SK-N-SH (cell line): ENCODE results near the gene HAGHL. TPM values are rescaled to one million over a fixed set of nuclear protein-coding genes. Genes with fewer than 3 reads are reported as not detected.

Experiments
- CTCF ChIA-PET: fragments of 300-600, 350-600 bp; formaldehyde crosslinking; extraction: SDS; loops from one replicate; lab custom pipeline; 2021; lab: Yijun Ruan, JAX
- POLR2A ChIA-PET: fragments of 350-600 bp; sonication (Branson Sonifier 250); formaldehyde crosslinking; extraction: SDS; loops from one replicate; lab custom pipeline; 2020; ENCODE audit warnings: antibody characterized with exemption, inconsistent platforms; lab: Yijun Ruan, JAX
- DNase-seq: peaks from one replicate; pipeline ENCODE4 v3.0.0; 2012
- H2AFZ ChIP-seq: fragments of 200-600 bp; sonication (generic); 2 replicates; pipeline ENCODE4 v1.8.1; 2016; ENCODE audit warnings: antibody characterized with exemption, mild to moderate bottlenecking, low read depth
- H3F3A ChIP-seq: fragments of 200-600 bp; sonication (generic); replicated peaks from 2 replicates; pipeline ENCODE3; 2016; ENCODE audit warnings: antibody characterized with exemption, mild to moderate bottlenecking; ENCODE audit not compliant: insufficient read depth
- H3K27ac ChIP-seq, 2 experiments: fragments of 200-500 bp in 1 of 2; fragments of 200-600 bp in 1 of 2; sonication (Bioruptor generic) in 1 of 2; sonication (generic), shearing (Covaris generic) in 1 of 2; 2 replicates each; pipeline versions ENCODE4 v1.5.1 to v1.6.1; 2014 to 2016; ENCODE audit warnings: low read depth in 2 of 2, inconsistent platforms in 1 of 2, low read length in 1 of 2, mild to moderate bottlenecking in 1 of 2, mixed read lengths in 1 of 2
- H3K27me3 ChIP-seq: fragments of 200-600 bp; sonication (generic), shearing (Covaris generic); 2 replicates; pipeline ENCODE4 v1.6.1; 2016; ENCODE audit warnings: mixed run types; ENCODE audit not compliant: insufficient read depth
- H3K36me3 ChIP-seq, 2 experiments: fragments of 200-500 bp in 1 of 2; fragments of 200-600 bp in 1 of 2; sonication (Bioruptor generic) in 1 of 2; sonication (generic) in 1 of 2; replicated peaks in 1 of 2; 2 replicates each; pipeline versions ENCODE3 to v1.5.1; 2014 to 2016; ENCODE audit warnings: low read length in 1 of 2, mild to moderate bottlenecking in 1 of 2; ENCODE audit not compliant: insufficient read depth in 2 of 2, control insufficient read depth in 1 of 2
- H3K4me1 ChIP-seq, 2 experiments: fragments of 200-500 bp in 1 of 2; fragments of 200-600 bp in 1 of 2; sonication (Bioruptor generic) in 1 of 2; sonication (generic), shearing (Covaris generic) in 1 of 2; 2 replicates each; pipeline versions ENCODE4 v1.5.1 to v1.6.1; 2014 to 2016; ENCODE audit warnings: low read depth in 1 of 2, low read length in 1 of 2, mixed run types in 1 of 2; ENCODE audit not compliant: insufficient read depth in 2 of 2, control insufficient read depth in 1 of 2
- H3K4me2 ChIP-seq: fragments of 200-600 bp; sonication (generic), shearing (Covaris generic); 2 replicates; pipeline ENCODE4 v1.6.1; 2017; ENCODE audit warnings: mixed run types
- H3K4me3 ChIP-seq, 2 experiments: fragments of 200-500 bp in 1 of 2; fragments of 200-600 bp in 1 of 2; sonication (Bioruptor generic) in 1 of 2; sonication (generic), shearing (Covaris generic) in 1 of 2; 2 replicates each; pipeline versions ENCODE4 v1.5.1 to v1.8.1; 2014 to 2016; ENCODE audit warnings: low read depth in 2 of 2, inconsistent platforms in 1 of 2, low read length in 1 of 2, mild to moderate bottlenecking in 1 of 2, mixed read lengths in 1 of 2, moderate library complexity in 1 of 2
- H3K79me2 ChIP-seq: fragments of 200-600 bp; sonication (generic); 2 replicates; pipeline ENCODE4 v1.8.1; 2017; ENCODE audit warnings: mild to moderate bottlenecking; ENCODE audit not compliant: insufficient read depth
- H3K9ac ChIP-seq: fragments of 200-600 bp; sonication (generic); 2 replicates; pipeline ENCODE4 v1.6.1; 2017; ENCODE audit warnings: mixed run types
- H3K9me2 ChIP-seq: fragments of 200-600 bp; sonication (generic); 2 replicates; pipeline ENCODE4 v1.6.1; 2017; ENCODE audit warnings: mixed run types
- H3K9me3 ChIP-seq: fragments of 200-600 bp; sonication (generic); 2 replicates; pipeline ENCODE4 v1.6.1; 2017; ENCODE audit warnings: mixed run types, mild to moderate bottlenecking, moderate library complexity
- H4K20me1 ChIP-seq: fragments of 200-600 bp; sonication (generic); 2 replicates; pipeline ENCODE4 v1.6.1; 2017; ENCODE audit warnings: mild to moderate bottlenecking, mixed run types; ENCODE audit not compliant: insufficient read depth
- CHD2 ChIP-seq: fragments of 150-350 bp; IDR thresholded peaks from 2 replicates; pipeline ENCODE4 v1.6.1; 2018; ENCODE audit warnings: low read length; ENCODE audit not compliant: partially characterized antibody
- ELF1 ChIP-seq: IDR thresholded peaks from 2 replicates; pipeline ENCODE4 v1.4.0; 2012
- FOXJ3 ChIP-seq: sonication (generic); formaldehyde crosslinking; IDR thresholded peaks from 2 replicates; pipeline ENCODE4 v1.5.1; 2020; ENCODE audit warnings: mild to moderate bottlenecking, missing genetic modification reagents
- FOXM1 ChIP-seq: IDR thresholded peaks from 2 replicates; pipeline ENCODE4 v1.4.0; 2012; ENCODE audit warnings: low read depth, mild to moderate bottlenecking
- GATA2 ChIP-seq: sonication (generic); formaldehyde crosslinking; IDR thresholded peaks from 2 replicates; pipeline ENCODE4 v1.5.0; 2020; ENCODE audit warnings: mild to moderate bottlenecking, missing genetic modification reagents
- JUND ChIP-seq: IDR thresholded peaks from 2 replicates; pipeline ENCODE4 v1.4.0; 2012
- MEF2A ChIP-seq: IDR thresholded peaks from 2 replicates; pipeline ENCODE4 v1.4.0; 2012; ENCODE audit warnings: low read depth, borderline replicate concordance
- NFIC ChIP-seq: IDR thresholded peaks from 2 replicates; pipeline ENCODE4 v1.4.0; 2012; ENCODE audit warnings: borderline replicate concordance
- POLR2AphosphoS5 ChIP-seq: IDR thresholded peaks from 2 replicates; pipeline ENCODE4 v1.6.1; 2012; ENCODE audit warnings: low read depth, low read length
- RXRA ChIP-seq: IDR thresholded peaks from 2 replicates; pipeline ENCODE4 v1.4.0; 2012; ENCODE audit warnings: low read depth, mild to moderate bottlenecking, borderline replicate concordance
- TCF12 ChIP-seq: IDR thresholded peaks from 2 replicates; pipeline ENCODE4 v1.4.0; 2012
- TEAD4 ChIP-seq: IDR thresholded peaks from 2 replicates; pipeline ENCODE4 v1.4.0; 2012; ENCODE audit warnings: mild to moderate bottlenecking, borderline replicate concordance; ENCODE audit not compliant: insufficient read depth
- WGBS: methylation state at CpG from one replicate; pipeline ENCODE4 v1.1.6; 2017; ENCODE audit warnings: low lambda C conversion rate; 5-methylcytosine and 5-hydroxymethylcytosine counted together
- polyA plus RNA-seq, 3 experiments: library from polyadenylated mRNA; depleted of rRNA; stranded (reverse); fragments of >200 nt; gene quantifications; 2 replicates each; pipeline ENCODE4 v1.2.3, GENCODE V29; 2012
- TF ChIP-seq, protein P1 (sequence below): IDR thresholded peaks from 2 replicates; pipeline ENCODE4 v1.6.1; 2012; ENCODE audit warnings: mild to moderate bottlenecking, low read depth, low read length, moderate library complexity
- TF ChIP-seq, protein P2 (sequence below): IDR thresholded peaks from 2 replicates; pipeline ENCODE4 v1.4.0; 2012; ENCODE audit warnings: low read depth, borderline replicate concordance
- TF ChIP-seq, protein P3 (sequence below): fragments of 150-350 bp; IDR thresholded peaks from 2 replicates; pipeline ENCODE4 v1.6.1; 2016; ENCODE audit warnings: mild to moderate bottlenecking, low read depth, low read length

HAGHL gene
- polyA plus RNA-seq, 1 of the 3 experiments (the other 2 are of a cell fraction) = 65.5 TPM

DNA sequence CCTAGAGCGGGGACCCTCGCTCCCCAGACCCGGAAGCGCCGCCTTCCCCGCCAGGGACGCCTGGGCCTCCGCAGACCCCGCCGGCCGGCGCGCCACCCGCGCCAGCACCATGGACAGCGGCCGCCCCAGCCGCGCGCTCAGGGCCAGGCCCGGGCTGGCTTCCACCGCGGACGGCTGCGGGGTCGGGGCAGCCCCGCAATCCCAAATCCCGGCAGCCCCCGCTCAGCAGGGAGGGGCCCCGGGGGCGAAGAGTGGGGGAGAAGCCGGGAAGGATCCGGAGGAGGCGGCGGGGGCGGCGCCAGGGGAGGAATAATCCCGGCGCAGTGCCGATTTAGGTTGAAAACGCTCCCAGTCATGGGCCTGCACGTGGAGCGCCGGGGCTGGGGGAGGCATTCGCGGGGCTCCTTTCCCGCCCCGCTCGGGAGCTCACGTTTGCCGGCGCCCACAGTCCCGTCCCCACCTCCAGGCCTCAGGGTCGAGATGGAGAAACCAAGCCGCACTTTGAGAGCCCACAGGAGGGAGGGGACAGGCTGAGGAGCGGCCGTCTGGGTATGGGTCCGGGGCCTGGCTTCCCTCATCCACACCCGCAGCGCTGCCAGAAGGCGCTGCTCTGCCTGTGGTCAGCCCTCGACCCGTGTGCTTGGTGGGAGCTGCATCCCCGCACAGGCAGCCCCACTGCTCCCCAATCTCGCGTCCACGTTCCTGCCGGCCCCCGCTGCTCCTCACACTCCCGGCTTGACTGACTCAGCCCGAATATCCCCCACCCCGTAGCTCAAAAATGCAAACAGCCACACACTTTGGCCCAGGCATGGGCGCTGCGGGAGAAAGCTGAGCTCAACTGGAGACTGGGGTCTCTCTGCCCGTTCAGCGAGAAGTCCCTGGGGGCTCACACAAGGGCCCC lies 26.0 kb upstream of the HAGHL start:
- H4K20me1 ChIP-seq = peaks cover 59% of the 10 kb centered on the region
- no peak overlapping the region for H3K27ac ChIP-seq
- CTCF ChIA-PET = interaction anchor here (1.1 kb wide), 2 partner anchors 10 to 356 kb away, joined by 4 read pairs; no protein-coding TSS in a partner anchor
- no peaks in the 10 kb centered on the region for H3K9me3 ChIP-seq
- no peak overlapping the region for H3K4me2 ChIP-seq
- peaks cover 67% of the 10 kb centered on the region for H3K79me2 ChIP-seq
- H3K9me2 ChIP-seq = no peaks in the 10 kb centered on the region
- H3K36me3 ChIP-seq = no peaks in the 10 kb centered on the region
- WGBS = 85% methylated on average over 20 of the region's 76 CpGs
- TF ChIP-seq, protein P1, sequence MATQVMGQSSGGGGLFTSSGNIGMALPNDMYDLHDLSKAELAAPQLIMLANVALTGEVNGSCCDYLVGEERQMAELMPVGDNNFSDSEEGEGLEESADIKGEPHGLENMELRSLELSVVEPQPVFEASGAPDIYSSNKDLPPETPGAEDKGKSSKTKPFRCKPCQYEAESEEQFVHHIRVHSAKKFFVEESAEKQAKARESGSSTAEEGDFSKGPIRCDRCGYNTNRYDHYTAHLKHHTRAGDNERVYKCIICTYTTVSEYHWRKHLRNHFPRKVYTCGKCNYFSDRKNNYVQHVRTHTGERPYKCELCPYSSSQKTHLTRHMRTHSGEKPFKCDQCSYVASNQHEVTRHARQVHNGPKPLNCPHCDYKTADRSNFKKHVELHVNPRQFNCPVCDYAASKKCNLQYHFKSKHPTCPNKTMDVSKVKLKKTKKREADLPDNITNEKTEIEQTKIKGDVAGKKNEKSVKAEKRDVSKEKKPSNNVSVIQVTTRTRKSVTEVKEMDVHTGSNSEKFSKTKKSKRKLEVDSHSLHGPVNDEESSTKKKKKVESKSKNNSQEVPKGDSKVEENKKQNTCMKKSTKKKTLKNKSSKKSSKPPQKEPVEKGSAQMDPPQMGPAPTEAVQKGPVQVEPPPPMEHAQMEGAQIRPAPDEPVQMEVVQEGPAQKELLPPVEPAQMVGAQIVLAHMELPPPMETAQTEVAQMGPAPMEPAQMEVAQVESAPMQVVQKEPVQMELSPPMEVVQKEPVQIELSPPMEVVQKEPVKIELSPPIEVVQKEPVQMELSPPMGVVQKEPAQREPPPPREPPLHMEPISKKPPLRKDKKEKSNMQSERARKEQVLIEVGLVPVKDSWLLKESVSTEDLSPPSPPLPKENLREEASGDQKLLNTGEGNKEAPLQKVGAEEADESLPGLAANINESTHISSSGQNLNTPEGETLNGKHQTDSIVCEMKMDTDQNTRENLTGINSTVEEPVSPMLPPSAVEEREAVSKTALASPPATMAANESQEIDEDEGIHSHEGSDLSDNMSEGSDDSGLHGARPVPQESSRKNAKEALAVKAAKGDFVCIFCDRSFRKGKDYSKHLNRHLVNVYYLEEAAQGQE = peak; percentile 91
- TF ChIP-seq NFIC (no peak), ELF1 (no peak)
- H3K4me3 ChIP-seq = no peak overlapping the region
- no peaks in the 10 kb centered on the region for H3F3A ChIP-seq
- POLR2A ChIA-PET = no interaction called here
- no peak overlapping the region for H3K9ac ChIP-seq
- H3K4me1 ChIP-seq = peaks cover 4 to 12% of the 10 kb centered on the region in 2 experiments; a peak in 1 of 4 replicates
- H2AFZ ChIP-seq = no peak overlapping the region
- no peaks in the 10 kb centered on the region for H3K27me3 ChIP-seq
- no peak for DNase-seq

DNA sequence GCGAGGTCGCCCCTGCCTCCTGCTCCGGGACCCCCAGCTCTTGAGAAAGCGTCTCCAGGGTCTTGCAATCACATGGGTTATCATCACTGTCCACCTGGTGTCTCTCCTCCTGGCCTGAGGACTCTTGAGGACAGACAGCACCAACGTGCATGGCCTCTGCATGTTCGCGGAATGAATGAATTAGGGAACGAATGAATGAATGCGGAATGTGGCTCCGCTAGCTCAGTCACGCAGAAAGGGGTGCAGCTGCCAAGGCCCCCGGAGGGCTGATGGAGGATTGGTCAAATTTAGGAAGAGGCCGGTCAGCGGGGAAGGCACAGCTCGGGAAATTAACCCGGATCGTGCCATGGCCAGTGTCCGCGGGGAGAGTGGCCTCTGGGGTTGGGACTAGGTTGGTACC lies 24.6 kb upstream of the HAGHL start:
- no peaks in the 10 kb centered on the region for H3K36me3 ChIP-seq
- no peaks in the 10 kb centered on the region for H3K9me2 ChIP-seq
- WGBS = 82% methylated on average over 19 of the region's 19 CpGs
- CTCF ChIA-PET = interaction anchor here (0.8 to 22.4 kb wide), 9 partner anchors 8 to 355 kb away, joined by 3 to 358 read pairs (median 4); partner anchors contain the start of genes ANTKMT, CCDC78, HAGHL and METRN
- no peak overlapping the region for H2AFZ ChIP-seq
- H3K4me2 ChIP-seq = no peak overlapping the region
- no peak overlapping the region for H3K27ac ChIP-seq
- H3K4me1 ChIP-seq = peaks cover 4 to 19% of the 10 kb centered on the region in 2 experiments; a peak in 1 of 4 replicates
- POLR2A ChIA-PET = interaction anchor here (0.6 kb wide), 1 partner anchor 48 kb away, joined by 3 read pairs; no protein-coding TSS in a partner anchor
- no peak overlapping the region for H3K9ac ChIP-seq
- H3K27me3 ChIP-seq = no peaks in the 10 kb centered on the region
- peaks cover 5% of the 10 kb centered on the region for H3F3A ChIP-seq
- no peak overlapping the region for H3K4me3 ChIP-seq
- peaks cover 59% of the 10 kb centered on the region for H4K20me1 ChIP-seq
- peaks cover 67% of the 10 kb centered on the region for H3K79me2 ChIP-seq
- H3K9me3 ChIP-seq = no peaks in the 10 kb centered on the region
- no peak for DNase-seq
- TF ChIP-seq GATA2 (CRISPR knock-in tag) (no peak), FOXM1 (no peak), JUND (no peak), TCF12 (no peak), TEAD4 (no peak), FOXJ3 (CRISPR knock-in tag) (no peak), CHD2 (no peak), MEF2A (no peak), RXRA (no peak), POLR2AphosphoS5 (no peak)
- TF ChIP-seq, protein P2, sequence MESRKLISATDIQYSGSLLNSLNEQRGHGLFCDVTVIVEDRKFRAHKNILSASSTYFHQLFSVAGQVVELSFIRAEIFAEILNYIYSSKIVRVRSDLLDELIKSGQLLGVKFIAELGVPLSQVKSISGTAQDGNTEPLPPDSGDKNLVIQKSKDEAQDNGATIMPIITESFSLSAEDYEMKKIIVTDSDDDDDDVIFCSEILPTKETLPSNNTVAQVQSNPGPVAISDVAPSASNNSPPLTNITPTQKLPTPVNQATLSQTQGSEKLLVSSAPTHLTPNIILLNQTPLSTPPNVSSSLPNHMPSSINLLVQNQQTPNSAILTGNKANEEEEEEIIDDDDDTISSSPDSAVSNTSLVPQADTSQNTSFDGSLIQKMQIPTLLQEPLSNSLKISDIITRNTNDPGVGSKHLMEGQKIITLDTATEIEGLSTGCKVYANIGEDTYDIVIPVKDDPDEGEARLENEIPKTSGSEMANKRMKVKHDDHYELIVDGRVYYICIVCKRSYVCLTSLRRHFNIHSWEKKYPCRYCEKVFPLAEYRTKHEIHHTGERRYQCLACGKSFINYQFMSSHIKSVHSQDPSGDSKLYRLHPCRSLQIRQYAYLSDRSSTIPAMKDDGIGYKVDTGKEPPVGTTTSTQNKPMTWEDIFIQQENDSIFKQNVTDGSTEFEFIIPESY = no peak
- TF ChIP-seq, protein P3, sequence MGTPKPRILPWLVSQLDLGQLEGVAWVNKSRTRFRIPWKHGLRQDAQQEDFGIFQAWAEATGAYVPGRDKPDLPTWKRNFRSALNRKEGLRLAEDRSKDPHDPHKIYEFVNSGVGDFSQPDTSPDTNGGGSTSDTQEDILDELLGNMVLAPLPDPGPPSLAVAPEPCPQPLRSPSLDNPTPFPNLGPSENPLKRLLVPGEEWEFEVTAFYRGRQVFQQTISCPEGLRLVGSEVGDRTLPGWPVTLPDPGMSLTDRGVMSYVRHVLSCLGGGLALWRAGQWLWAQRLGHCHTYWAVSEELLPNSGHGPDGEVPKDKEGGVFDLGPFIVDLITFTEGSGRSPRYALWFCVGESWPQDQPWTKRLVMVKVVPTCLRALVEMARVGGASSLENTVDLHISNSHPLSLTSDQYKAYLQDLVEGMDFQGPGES = no peak
- TF ChIP-seq, protein P1 = no peak
